ENCODE results near the gene NOTCH1.

- TF ChIP-seq, protein P1, sequence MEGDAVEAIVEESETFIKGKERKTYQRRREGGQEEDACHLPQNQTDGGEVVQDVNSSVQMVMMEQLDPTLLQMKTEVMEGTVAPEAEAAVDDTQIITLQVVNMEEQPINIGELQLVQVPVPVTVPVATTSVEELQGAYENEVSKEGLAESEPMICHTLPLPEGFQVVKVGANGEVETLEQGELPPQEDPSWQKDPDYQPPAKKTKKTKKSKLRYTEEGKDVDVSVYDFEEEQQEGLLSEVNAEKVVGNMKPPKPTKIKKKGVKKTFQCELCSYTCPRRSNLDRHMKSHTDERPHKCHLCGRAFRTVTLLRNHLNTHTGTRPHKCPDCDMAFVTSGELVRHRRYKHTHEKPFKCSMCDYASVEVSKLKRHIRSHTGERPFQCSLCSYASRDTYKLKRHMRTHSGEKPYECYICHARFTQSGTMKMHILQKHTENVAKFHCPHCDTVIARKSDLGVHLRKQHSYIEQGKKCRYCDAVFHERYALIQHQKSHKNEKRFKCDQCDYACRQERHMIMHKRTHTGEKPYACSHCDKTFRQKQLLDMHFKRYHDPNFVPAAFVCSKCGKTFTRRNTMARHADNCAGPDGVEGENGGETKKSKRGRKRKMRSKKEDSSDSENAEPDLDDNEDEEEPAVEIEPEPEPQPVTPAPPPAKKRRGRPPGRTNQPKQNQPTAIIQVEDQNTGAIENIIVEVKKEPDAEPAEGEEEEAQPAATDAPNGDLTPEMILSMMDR (IDR thresholded peaks at IDR 0.05) = no peak
- TF ChIP-seq POLR2A (IDR thresholded peaks at IDR 0.05) (no peak), EP300 (IDR thresholded peaks at IDR 0.05) (no peak), POLR2AphosphoS5 (IDR thresholded peaks at IDR 0.05) (no peak)
Measured at GRCh38 chr9:136547508-136548215, 1.8 kb upstream of the NOTCH1 start.
